ENCODE results near the gene ABCB8. TPM values are rescaled to one million over a fixed set of nuclear protein-coding genes. Genes with fewer than 3 reads are reported as not detected.

The ABCB8 gene
- total and polyA plus RNA-seq, 2 of the 4 experiments (the other 2 are of a cell fraction) = 16.3 to 26.8 TPM

DNA sequence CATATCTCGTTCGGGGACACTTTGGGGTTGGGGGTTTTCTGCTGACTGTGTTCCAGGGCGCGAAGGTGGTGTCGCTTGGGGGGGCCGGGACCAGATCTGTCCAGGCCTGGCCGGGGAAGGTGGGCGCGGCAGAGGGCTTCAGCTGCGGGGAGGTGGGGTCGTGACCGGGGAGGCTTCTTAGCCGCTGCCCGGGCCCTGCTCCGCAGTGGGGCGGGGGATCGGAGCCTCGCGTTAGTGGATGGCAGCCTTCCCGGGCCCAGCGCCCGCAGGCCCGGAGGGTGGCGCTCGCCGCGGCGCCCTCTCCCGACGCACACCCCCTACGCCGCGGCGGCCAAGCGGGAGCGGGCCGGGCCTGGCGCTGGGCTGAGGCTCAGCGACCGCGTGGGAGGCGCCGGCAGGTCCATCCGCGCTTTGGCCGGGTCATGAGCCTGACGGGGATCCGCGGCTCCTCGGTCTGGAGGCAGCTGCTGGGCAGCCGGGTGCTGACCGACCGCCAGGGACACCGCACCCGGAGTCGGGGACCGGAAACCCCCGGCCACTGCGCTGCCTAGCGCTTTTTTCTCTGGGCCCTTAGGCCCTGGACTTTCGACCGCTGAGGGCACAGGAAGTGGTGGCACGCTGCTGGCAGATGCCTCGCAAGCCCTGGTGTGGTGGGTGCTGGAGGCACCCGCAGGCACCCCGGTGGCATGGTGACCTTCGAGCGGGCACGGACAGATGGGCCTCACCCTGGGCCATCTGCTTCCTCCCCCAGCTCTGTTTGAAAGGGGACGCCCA lies 59.2 kb downstream of the ABCB8 start:
- no peaks in the 10 kb centered on the region for H3K9me3 ChIP-seq (ENCODE audit: control insufficient read depth, insufficient read depth, low read length)
- H3K56ac ChIP-seq (ENCODE audit: extremely low read depth, insufficient read depth, low read length) = peak overlapping the region; percentile 54
- peak overlapping the region; percentile 79 for H2AK5ac ChIP-seq (ENCODE audit: low read depth, low read length)
- H3K27me3 ChIP-seq (ENCODE audit: control insufficient read depth, insufficient read depth, low read length) = no peaks in the 10 kb centered on the region
- H3K4me1 ChIP-seq (ENCODE audit: control insufficient read depth, insufficient read depth, low read length) = peaks cover 25% of the 10 kb centered on the region
- H2BK120ac ChIP-seq (ENCODE audit: low read depth, low read length) = peak overlapping the region; percentile 57
- ATAC-seq (ENCODE audit: low read depth) (peak; percentile 16), DNase-seq (peak; percentile 52)
- H4K5ac ChIP-seq (ENCODE audit: low read depth, low read length) = no peak overlapping the region
- intact Hi-C loops (cut with micrococcal nuclease) = loop anchor here (2.0 kb wide), 1 partner anchor 59 kb away; the partner anchor contains the start of gene ABCB8
- H4K20me1 ChIP-seq (ENCODE audit: insufficient read depth, low read length) = peaks cover 49% of the 10 kb centered on the region
- no peak overlapping the region; the same call in 2 of the 3 replicates for H2BK15ac ChIP-seq (ENCODE audit: low read depth, low read length)
- peak overlapping the region; percentile 81 for H3K4ac ChIP-seq (ENCODE audit: low read depth, low read length)
- peaks cover 8% of the 10 kb centered on the region for H3K9me1 ChIP-seq (ENCODE audit: insufficient read depth, low read length)
- BruUV-seq (replicated peaks) = no TSS peak
- peak overlapping the region; percentile 76 for H2AK9ac ChIP-seq (replicated peaks; ENCODE audit: low read depth, low read length, poor library complexity)
- no peak overlapping the region for H2BK20ac ChIP-seq (ENCODE audit: low read depth, low read length)
- peak overlapping the region; percentile 89 for H3K14ac ChIP-seq (replicated peaks; ENCODE audit: low read depth, low read length)
- H2BK5ac ChIP-seq (ENCODE audit: low read depth, low read length, poor library complexity, severe bottlenecking) = peak overlapping the region; percentile 51
- H2AFZ ChIP-seq (replicated peaks; ENCODE audit: low read length, poor library complexity) = peak overlapping the region; percentile 82
- in situ Hi-C loops (cut with MboI; ENCODE audit: low sequenced_read_pairs) = no loop called here
- WGBS, 2 experiments (ENCODE audit: extremely low coverage in 2 of 2, insufficient read length in 1 of 2) = 0% methylated on average over 24 of the region's 70 CpGs; no CpG with 5 or more reads in 1 of the 2 experiments
- peak overlapping the region; percentile 63 for H3K27ac ChIP-seq (ENCODE audit: insufficient read depth, low read length)
- peak overlapping the region; percentile 86 for H3K4me3 ChIP-seq (ENCODE audit: insufficient read depth, low read depth, low read length)
- H3K18ac ChIP-seq (ENCODE audit: low read depth, low read length) = no peak overlapping the region; the same call in 1 of the 2 replicates
- dilution Hi-C loops (cut with HindIII; ENCODE audit: low sequenced_read_pairs, unreplicated experiment) = no loop called here
- H4K8ac ChIP-seq (ENCODE audit: low read depth in 2 of 2, low read length in 2 of 2) = peak overlapping the region; percentile 8 to 59; a peak in 2 of 4 replicates
- ChIA-PET CTCF (no interaction called here), POLR2A (ENCODE audit: unreplicated experiment) (no interaction called here)
- peak overlapping the region; percentile 96 for H3K23ac ChIP-seq (ENCODE audit: low read depth, low read length)
- peak overlapping the region; percentile 80 for H3K9ac ChIP-seq (ENCODE audit: low read depth, low read length)
- peak overlapping the region; percentile 54 for H3K4me2 ChIP-seq (ENCODE audit: low read depth, low read length)
- peak overlapping the region; percentile 70 for H4K91ac ChIP-seq (ENCODE audit: insufficient read depth, low read depth, low read length)
- H3K79me1 ChIP-seq (ENCODE audit: low read depth in 1 of 2, low read length in 2 of 2) = peaks cover 10 to 50% of the 10 kb centered on the region in 2 experiments; a peak in 3 of 4 replicates
- peaks cover 6% of the 10 kb centered on the region; the same call in 1 of the 2 replicates for H3K36me3 ChIP-seq (ENCODE audit: control insufficient read depth, insufficient read depth, low read length)
- TF ChIP-seq, protein P1, sequence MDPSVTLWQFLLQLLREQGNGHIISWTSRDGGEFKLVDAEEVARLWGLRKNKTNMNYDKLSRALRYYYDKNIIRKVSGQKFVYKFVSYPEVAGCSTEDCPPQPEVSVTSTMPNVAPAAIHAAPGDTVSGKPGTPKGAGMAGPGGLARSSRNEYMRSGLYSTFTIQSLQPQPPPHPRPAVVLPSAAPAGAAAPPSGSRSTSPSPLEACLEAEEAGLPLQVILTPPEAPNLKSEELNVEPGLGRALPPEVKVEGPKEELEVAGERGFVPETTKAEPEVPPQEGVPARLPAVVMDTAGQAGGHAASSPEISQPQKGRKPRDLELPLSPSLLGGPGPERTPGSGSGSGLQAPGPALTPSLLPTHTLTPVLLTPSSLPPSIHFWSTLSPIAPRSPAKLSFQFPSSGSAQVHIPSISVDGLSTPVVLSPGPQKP (IDR thresholded peaks at IDR 0.05; ENCODE audit: borderline replicate concordance, low read depth, low read length) = no peak
- TF ChIP-seq MAZ (IDR thresholded peaks at IDR 0.05; ENCODE audit: borderline replicate concordance, low read depth, low read length) (peak; percentile 19; the same call in 1 of the 2 replicates), NFE2L2 (IDR thresholded peaks at IDR 0.05; ENCODE audit: low read depth, low read length) (no peak), SMC3 (IDR thresholded peaks at IDR 0.05; ENCODE audit: low read depth, low read length) (peak; percentile 28), RFX5 (IDR thresholded peaks at IDR 0.05; ENCODE audit: low read depth, low read length) (no peak), CTCF (conservative IDR thresholded peaks at IDR 0.05; ENCODE audit: low read depth, low read length) (peak; percentile 48), CHD1 (IDR thresholded peaks at IDR 0.05; ENCODE audit: low read depth, low read length) (no peak), RAD21 (IDR thresholded peaks at IDR 0.05; ENCODE audit: low read length) (peak; percentile 33; the same call in 1 of the 2 replicates), POLR2A (IDR thresholded peaks at IDR 0.05; ENCODE audit: low read depth, low read length) (no peak; the same call in 1 of the 2 replicates), MXI1 (IDR thresholded peaks at IDR 0.05; ENCODE audit: borderline replicate concordance, low read depth, low read length) (peak; percentile 68), CEBPB (IDR thresholded peaks at IDR 0.05; ENCODE audit: low read depth, low read length) (no peak), RCOR1 (IDR thresholded peaks at IDR 0.05; ENCODE audit: insufficient replicate concordance, low read length) (no peak), FOS (IDR thresholded peaks at IDR 0.05; ENCODE audit: low read depth, low read length) (no peak)
- TF ChIP-seq, protein P2, sequence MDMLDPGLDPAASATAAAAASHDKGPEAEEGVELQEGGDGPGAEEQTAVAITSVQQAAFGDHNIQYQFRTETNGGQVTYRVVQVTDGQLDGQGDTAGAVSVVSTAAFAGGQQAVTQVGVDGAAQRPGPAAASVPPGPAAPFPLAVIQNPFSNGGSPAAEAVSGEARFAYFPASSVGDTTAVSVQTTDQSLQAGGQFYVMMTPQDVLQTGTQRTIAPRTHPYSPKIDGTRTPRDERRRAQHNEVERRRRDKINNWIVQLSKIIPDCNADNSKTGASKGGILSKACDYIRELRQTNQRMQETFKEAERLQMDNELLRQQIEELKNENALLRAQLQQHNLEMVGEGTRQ (IDR thresholded peaks at IDR 0.05; ENCODE audit: low read depth, low read length) = no peak; the same call in 1 of the 2 replicates
